Measurements from ENCODE around the gene NRAS.
"Not testable (repeated sequence)": the region's sequence is repeated elsewhere in the genome, so short reads cannot be mapped to it uniquely, and the experiment has no call there.

NRAS gene

GRCh38 chr1:114716304-114717170 is at the start of gene NRAS:
NRAS (minus strand) TSS chr1:114716771; CDS start chr1:114716160, 611 bp downstream.
- peak; percentile 83 for DNase-seq

- DNase-seq, result no peak
Measured at GRCh38 chr1:114764689-114765088, 48.1 kb upstream of the NRAS start.

GRCh38 chr1:114758256-114758832 is 41.8 kb upstream of the NRAS start:
- DNase-seq, result no peak

- DNase-seq, result peak; percentile 98
Measured at GRCh38 chr1:114757455-114758255, 41.1 kb upstream of the NRAS start, which contains the start of gene CSDE1. CSDE1 (minus strand) TSS chr1:114757984; CDS start chr1:114739890, 18,094 bp downstream.

GRCh38 chr1:114756949-114757454 is 40.4 kb upstream of the NRAS start:
- no peak for DNase-seq

GRCh38 chr1:114756009-114756892 is 39.7 kb upstream of the NRAS start:
- DNase-seq, result no peak

- no peak for DNase-seq
Measured at GRCh38 chr1:114755006-114755931, 38.7 kb upstream of the NRAS start.

GRCh38 chr1:114753702-114754101 is 37.1 kb upstream of the NRAS start:
- DNase-seq, result not testable (repeated sequence)

GRCh38 chr1:114753143-114753542 is 36.6 kb upstream of the NRAS start:
- DNase-seq, result no peak

- DNase-seq, result no peak
Measured at GRCh38 chr1:114750780-114751179, 34.2 kb upstream of the NRAS start.

- no peak for DNase-seq
Measured at GRCh38 chr1:114749835-114750234, 33.3 kb upstream of the NRAS start.

GRCh38 chr1:114746450-114747121 is 30.0 kb upstream of the NRAS start:
- no peak for DNase-seq

- no peak for DNase-seq
Measured at GRCh38 chr1:114745291-114745690, 28.7 kb upstream of the NRAS start.

- DNase-seq, result no peak
Measured at GRCh38 chr1:114741963-114742746, 25.6 kb upstream of the NRAS start.

GRCh38 chr1:114740331-114740730 is 23.8 kb upstream of the NRAS start:
- no peak for DNase-seq

- no peak for DNase-seq
Measured at GRCh38 chr1:114737314-114737849, 20.8 kb upstream of the NRAS start.

- DNase-seq, result no peak
Measured at GRCh38 chr1:114735479-114735878, 18.9 kb upstream of the NRAS start.

- no peak for DNase-seq
Measured at GRCh38 chr1:114729782-114730181, 13.2 kb upstream of the NRAS start.

- DNase-seq, result no peak
Measured at GRCh38 chr1:114728553-114728952, 12.0 kb upstream of the NRAS start.

All from NCI-H1436 (cell line).